CD14-positive monocyte (primary cell): ENCODE data around the gene CELF5. TPM values are rescaled to one million over a fixed set of nuclear protein-coding genes. Genes with fewer than 3 reads are reported as not detected.

Experiments used
- DNase-seq, 3 donors: peaks; one replicate each; pipeline ENCODE4 v3.0.0-alpha.2; 2011 to 2022
- H2AFZ ChIP-seq: 2 replicates; pipeline ENCODE4 v1.6.0; 2012; ENCODE audit warnings: mild to moderate bottlenecking, low read depth, low read length, inconsistent platforms; ENCODE audit not compliant: insufficient read depth, poor library complexity, severe bottlenecking
- H3K27ac ChIP-seq, 2 donors: 1 replicate in 1 of 2; 2 replicates in 1 of 2; pipeline ENCODE4 v1.5.1; 2012 to 2013; ENCODE audit warnings: low read length in 2 of 2, control low read depth in 1 of 2, inconsistent platforms in 1 of 2, low read depth in 1 of 2, mild to moderate bottlenecking in 1 of 2
- H3K27me3 ChIP-seq, 2 donors: one replicate each; pipeline versions ENCODE4 v1.6.0 to v1.6.1; 2011 to 2013; ENCODE audit warnings: low read length in 2 of 2; ENCODE audit not compliant: control insufficient read depth in 2 of 2, insufficient read depth in 2 of 2
- H3K36me3 ChIP-seq, 2 donors: replicated peaks in 1 of 2; 1 replicate in 1 of 2; 2 replicates in 1 of 2; pipeline versions ENCODE4 v1.5.1 to v1.6.1; 2012 to 2013; ENCODE audit warnings: low read length in 2 of 2, control low read depth in 1 of 2, inconsistent platforms in 1 of 2, mild to moderate bottlenecking in 1 of 2; ENCODE audit not compliant: insufficient read depth in 2 of 2, control insufficient read depth in 1 of 2
- H3K4me1 ChIP-seq, 2 donors: 1 replicate in 1 of 2; 2 replicates in 1 of 2; pipeline versions ENCODE4 v1.5.1 to v1.6.1; 2012 to 2013; ENCODE audit warnings: low read length in 2 of 2, control low read depth in 1 of 2, inconsistent platforms in 1 of 2, mild to moderate bottlenecking in 1 of 2, moderate library complexity in 1 of 2; ENCODE audit not compliant: insufficient read depth in 2 of 2, control insufficient read depth in 1 of 2
- H3K4me2 ChIP-seq: replicated peaks from 2 replicates; pipeline ENCODE3; 2012; ENCODE audit warnings: low read length, moderate library complexity, mild to moderate bottlenecking; ENCODE audit not compliant: poor library complexity, severe bottlenecking; ENCODE audit errors: extremely low read depth
- H3K4me3 ChIP-seq, 3 experiments: fragments of 200-600 bp in 1 of 3; sonication (generic) in 1 of 3; replicated peaks in 1 of 3; 1 replicate in 2 of 3; 2 replicates in 1 of 3; pipeline ENCODE4 v1.5.1; 2011 to 2013; ENCODE audit warnings: low read length in 3 of 3, mild to moderate bottlenecking in 3 of 3, control low read depth in 2 of 3, low read depth in 2 of 3, inconsistent platforms in 1 of 3, moderate library complexity in 1 of 3
- H3K79me2 ChIP-seq: 2 replicates; pipeline ENCODE4 v1.6.0; 2012; ENCODE audit warnings: mild to moderate bottlenecking, control low read depth, inconsistent platforms, low read length, moderate library complexity; ENCODE audit not compliant: insufficient read depth
- H3K9ac ChIP-seq: 2 replicates; pipeline ENCODE4 v1.6.0; 2017; ENCODE audit warnings: low read length, mild to moderate bottlenecking; ENCODE audit not compliant: insufficient read depth, poor library complexity, severe bottlenecking
- H3K9me3 ChIP-seq, 2 donors: replicated peaks in 1 of 2; 1 replicate in 1 of 2; 2 replicates in 1 of 2; pipeline versions ENCODE4 v1.5.1 to v1.6.1; 2012 to 2013; ENCODE audit warnings: low read length in 2 of 2, control low read depth in 1 of 2; ENCODE audit not compliant: control insufficient read depth in 1 of 2, insufficient read depth in 1 of 2
- H4K20me1 ChIP-seq: 2 replicates; pipeline ENCODE4 v1.6.0; 2012; ENCODE audit warnings: mild to moderate bottlenecking, low read length, control low read depth, moderate library complexity; ENCODE audit not compliant: insufficient read depth
- H3K27ac Mint-ChIP-seq, 7 donors: one replicate each; pipeline ENCODE4 v1.8.0; 2020; ENCODE audit warnings: mild to moderate bottlenecking in 7 of 7, mixed read lengths in 7 of 7, moderate library complexity in 6 of 7, inconsistent platforms in 2 of 7
- H3K27me3 Mint-ChIP-seq, 3 donors: one replicate each; pipeline ENCODE4 v1.8.0; 2021 to 2022; ENCODE audit warnings: low read depth in 3 of 3, mild to moderate bottlenecking in 3 of 3, mixed read lengths in 3 of 3, moderate library complexity in 3 of 3, inconsistent platforms in 1 of 3
- H3K36me3 Mint-ChIP-seq, 2 donors: one replicate each; pipeline ENCODE4 v1.8.0; 2020; ENCODE audit warnings: mixed read lengths in 2 of 2, inconsistent platforms in 1 of 2, mild to moderate bottlenecking in 1 of 2
- H3K4me1 Mint-ChIP-seq: one replicate; pipeline ENCODE4 v1.8.0; 2020; ENCODE audit warnings: mild to moderate bottlenecking, mixed read lengths
- H3K4me3 Mint-ChIP-seq, 2 donors: one replicate each; pipeline ENCODE4 v1.8.0; 2020; ENCODE audit warnings: mild to moderate bottlenecking in 2 of 2, mixed read lengths in 2 of 2, moderate library complexity in 1 of 2
- H3K9me3 Mint-ChIP-seq, 7 donors: one replicate each; pipeline ENCODE4 v1.8.0; 2020 to 2022; ENCODE audit warnings: mixed read lengths in 7 of 7, mild to moderate bottlenecking in 6 of 7, moderate library complexity in 6 of 7, inconsistent platforms in 2 of 7
- CTCF ChIP-seq: fragments of 200-600 bp; IDR thresholded peaks from one replicate; pipeline ENCODE4 v1.8.0; 2022; ENCODE audit warnings: antibody characterized with exemption, mild to moderate bottlenecking
- WGBS: methylation state at CpG from one replicate; pipeline ENCODE4 v1.1.5; 2013; ENCODE audit warnings: missing lambda C conversion rate; ENCODE audit not compliant: insufficient coverage; 5-methylcytosine and 5-hydroxymethylcytosine counted together
- intact Hi-C, 2 donors: fragments of 100-400 bp; cut with micrococcal nuclease; formaldehyde crosslinking; loops; one replicate each; pipeline versions ENCODE4 v1.15.0 to v1.15.1; 2023
- polyA plus RNA-seq, 3 donors: library from polyadenylated mRNA; depleted of rRNA in 1 of 3; unstranded in 2 of 3; stranded (reverse) in 1 of 3; fragments of 300-500 nt in 2 of 3; fragments of >200 nt in 1 of 3; fragmentation: Illumina TruSeq in 2 of 3; gene quantifications; 1 replicate in 2 of 3; 2 replicates in 1 of 3; pipeline ENCODE4 v1.2.3, GENCODE V29; 2012 to 2021

The CELF5 gene
- polyA plus RNA-seq, 3 donors = not detected

- no peak for DNase-seq
- Mint-ChIP-seq H3K4me1 (peaks cover 12% of the 10 kb centered on the region), H3K36me3 (no peaks in the 10 kb centered on the region), H3K4me3 (no peak overlapping the region), H3K27me3 (peaks cover 3 to 9% (median 7%) of the 10 kb centered on the region in 3 donors), H3K9me3 (peaks cover 0 to 1% (median 0%) of the 10 kb centered on the region in 7 donors), H3K27ac (peak overlapping the region in 1 of 7 donors; percentile 75)
- Histone ChIP-seq H3K27ac (no peak overlapping the region), H3K9me3 (no peaks in the 10 kb centered on the region), H3K4me2 (no peak overlapping the region), H3K9ac (no peak overlapping the region), H3K36me3 (no peaks in the 10 kb centered on the region), H2AFZ (no peak overlapping the region), H3K79me2 (no peaks in the 10 kb centered on the region), H3K4me1 (peaks cover 13% of the 10 kb centered on the region in 2 donors), H3K4me3 (no peak overlapping the region), H4K20me1 (no peaks in the 10 kb centered on the region), H3K27me3 (no peaks in the 10 kb centered on the region)
- no peak for TF ChIP-seq CTCF
- intact Hi-C loops = no loop called here
- 78% methylated on average over 6 of the region's 15 CpGs for WGBS
Observed at GRCh38 chr19:3345850-3346460, 121.5 kb downstream of the CELF5 start.

Other genes starting within 250 kb of the CELF5 start
- not detected for gene TLE6, start 247.1 kb upstream of the CELF5 start, polyA plus RNA-seq
- gene TLE2, start 195.4 kb upstream of the CELF5 start, polyA plus RNA-seq = not detected
- 100 to 1,000 TPM in 1 of 3 donors, 10 to 100 TPM in 2; 27.5 to 309 (median 34.4) TPM for gene TLE5, start 162.2 kb upstream of the CELF5 start, polyA plus RNA-seq
- 1 to 10 TPM in 1 of 3 donors, under 1 TPM in 2; 0.25 to 4.2 (median 0.37) TPM for gene GNA11, start 130.3 kb upstream of the CELF5 start, polyA plus RNA-seq
- gene GNA15, start 88.6 kb upstream of the CELF5 start, polyA plus RNA-seq = 10 to 100 TPM; 38.7 to 45.0 (median 41.3) TPM
- 100 to 1,000 TPM in 2 of 3 donors, 10 to 100 TPM in 1; 28.5 to 131 (median 105) TPM for gene S1PR4, start 45.9 kb upstream of the CELF5 start, polyA plus RNA-seq
- gene NCLN, start 38.7 kb upstream of the CELF5 start, polyA plus RNA-seq = 10 to 100 TPM; 28.6 to 60.9 (median 34.5) TPM
- gene NFIC, start 141.9 kb downstream of the CELF5 start, polyA plus RNA-seq = 10 to 100 TPM in 2 of 3 donors, 1 to 10 TPM in 1; 7.0 to 13.8 (median 11.5) TPM